Measurements from ENCODE around the gene ATP2A2. TPM values are rescaled to one million over a fixed set of nuclear protein-coding genes. Genes with fewer than 3 reads are reported as not detected.

Gene ATP2A2
- total and polyA plus RNA-seq, 4 donors, result 20.9 to 198 (median 67.6) TPM

- H3K27ac ChIP-seq (ENCODE audit: low read depth in 1 of 2, low read length in 2 of 2), result no peak overlapping the region
- TF ChIP-seq RXRA (IDR thresholded peaks at IDR 0.05) (no peak), RAD21 (IDR thresholded peaks at IDR 0.05) (no peak), HNF4G (IDR thresholded peaks at IDR 0.05) (no peak), NR2F2 (IDR thresholded peaks at IDR 0.05) (no peak), SP1 (IDR thresholded peaks at IDR 0.05) (no peak), EGR1 (IDR thresholded peaks at IDR 0.05; ENCODE audit: low read depth in 2 of 2) (no peak), CTCF (IDR thresholded peaks at IDR 0.05; ENCODE audit: low read depth, low read length, missing input control) (no peak), FOXA2 (IDR thresholded peaks at IDR 0.05) (no peak), YY1 (IDR thresholded peaks at IDR 0.05) (no peak)
- TF ChIP-seq, protein P1, sequence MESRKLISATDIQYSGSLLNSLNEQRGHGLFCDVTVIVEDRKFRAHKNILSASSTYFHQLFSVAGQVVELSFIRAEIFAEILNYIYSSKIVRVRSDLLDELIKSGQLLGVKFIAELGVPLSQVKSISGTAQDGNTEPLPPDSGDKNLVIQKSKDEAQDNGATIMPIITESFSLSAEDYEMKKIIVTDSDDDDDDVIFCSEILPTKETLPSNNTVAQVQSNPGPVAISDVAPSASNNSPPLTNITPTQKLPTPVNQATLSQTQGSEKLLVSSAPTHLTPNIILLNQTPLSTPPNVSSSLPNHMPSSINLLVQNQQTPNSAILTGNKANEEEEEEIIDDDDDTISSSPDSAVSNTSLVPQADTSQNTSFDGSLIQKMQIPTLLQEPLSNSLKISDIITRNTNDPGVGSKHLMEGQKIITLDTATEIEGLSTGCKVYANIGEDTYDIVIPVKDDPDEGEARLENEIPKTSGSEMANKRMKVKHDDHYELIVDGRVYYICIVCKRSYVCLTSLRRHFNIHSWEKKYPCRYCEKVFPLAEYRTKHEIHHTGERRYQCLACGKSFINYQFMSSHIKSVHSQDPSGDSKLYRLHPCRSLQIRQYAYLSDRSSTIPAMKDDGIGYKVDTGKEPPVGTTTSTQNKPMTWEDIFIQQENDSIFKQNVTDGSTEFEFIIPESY (IDR thresholded peaks at IDR 0.05), result no peak
Measured at GRCh38 chr12:110373025-110373424, 92.0 kb downstream of the ATP2A2 start.

GRCh38 chr12:110373425-110373824 lies 92.4 kb downstream of the ATP2A2 start:
- TF ChIP-seq EGR1 (IDR thresholded peaks at IDR 0.05; ENCODE audit: low read depth in 2 of 2) (no peak), SP1 (IDR thresholded peaks at IDR 0.05) (no peak), HNF4G (IDR thresholded peaks at IDR 0.05) (no peak)
- no peaks in the 10 kb centered on the region for H3K9me3 ChIP-seq (ENCODE audit: control insufficient read depth in 4 of 4, low read length in 3 of 4)
- no peak overlapping the region for H3K27ac ChIP-seq (ENCODE audit: low read depth in 1 of 2, low read length in 2 of 2)
- H3K9ac ChIP-seq (ENCODE audit: low read depth in 1 of 2, low read length in 2 of 2), result no peak overlapping the region
- H3K4me3 ChIP-seq (ENCODE audit: low read depth in 1 of 3, low read length in 3 of 3), result no peak overlapping the region
- no peak for DNase-seq (ENCODE audit: low spot score)
- peaks cover 17 to 49% (median 39%) of the 10 kb centered on the region in 4 donors for H3K36me3 ChIP-seq (ENCODE audit: control insufficient read depth in 4 of 4, insufficient read depth in 3 of 4, low read depth in 1 of 4, low read length in 3 of 4)
- 80% methylated on average over 2 of the region's 2 CpGs for WGBS
- no peaks in the 10 kb centered on the region for H3K27me3 ChIP-seq (ENCODE audit: control insufficient read depth in 4 of 4, insufficient read depth in 4 of 4, low read length in 3 of 4)
- H3K4me1 ChIP-seq (ENCODE audit: control insufficient read depth in 4 of 4, insufficient read depth in 4 of 4, low read length in 3 of 4), result no peaks in the 10 kb centered on the region

More at GRCh38 chr12:110373025-110373424, 92.0 kb downstream of the ATP2A2 start:
- Histone ChIP-seq H3K27me3 (ENCODE audit: control insufficient read depth in 4 of 4, insufficient read depth in 4 of 4, low read length in 3 of 4) (no peaks in the 10 kb centered on the region), H3K36me3 (ENCODE audit: control insufficient read depth in 4 of 4, insufficient read depth in 3 of 4, low read depth in 1 of 4, low read length in 3 of 4) (peaks cover 17 to 46% (median 39%) of the 10 kb centered on the region in 4 donors), H3K9ac (ENCODE audit: low read depth in 1 of 2, low read length in 2 of 2) (no peak overlapping the region), H3K9me3 (ENCODE audit: control insufficient read depth in 4 of 4, low read length in 3 of 4) (no peaks in the 10 kb centered on the region), H3K4me3 (ENCODE audit: low read depth in 1 of 3, low read length in 3 of 3) (no peak overlapping the region), H3K4me1 (ENCODE audit: control insufficient read depth in 4 of 4, insufficient read depth in 4 of 4, low read length in 3 of 4) (no peaks in the 10 kb centered on the region)
- no peak for DNase-seq (ENCODE audit: low spot score)
- WGBS, result 89% methylated on average over 4 of the region's 4 CpGs

DNA sequence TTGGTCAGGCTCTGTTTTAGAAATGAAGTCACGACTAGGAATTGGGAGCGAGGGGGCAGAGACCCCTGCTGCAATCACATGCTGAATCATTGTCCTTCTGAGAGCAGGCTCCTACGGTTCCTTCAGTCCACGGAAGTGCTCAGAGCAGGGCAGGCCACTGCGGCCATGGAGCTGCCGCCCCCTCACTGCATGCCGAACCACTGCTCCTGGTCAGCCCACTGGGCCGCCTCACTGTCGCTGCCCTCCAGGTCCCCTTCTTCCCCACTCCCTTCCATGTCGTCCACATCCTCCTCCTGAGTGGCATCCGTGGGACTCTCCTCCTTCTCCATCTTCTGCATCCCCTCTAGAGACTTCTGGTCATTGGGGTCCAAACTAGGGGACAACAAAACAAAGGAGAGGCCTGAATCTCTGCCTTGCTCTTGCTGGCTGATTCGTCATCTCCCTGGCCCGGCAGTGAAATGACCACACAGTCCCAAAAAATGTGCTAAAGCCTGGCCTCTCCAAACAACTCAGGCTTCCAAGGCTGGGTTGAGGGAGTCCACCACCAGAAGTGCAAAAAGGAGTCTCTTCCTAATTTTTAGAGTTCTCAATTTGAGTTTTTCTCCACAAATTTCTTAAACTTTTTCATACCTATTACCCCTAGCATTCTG lies 93.0 kb downstream of the ATP2A2 start:
- Histone ChIP-seq H3K9me3 (ENCODE audit: control insufficient read depth in 4 of 4, low read length in 3 of 4) (no peaks in the 10 kb centered on the region), H3K4me3 (ENCODE audit: low read depth in 1 of 3, low read length in 3 of 3) (no peak overlapping the region), H3K36me3 (ENCODE audit: control insufficient read depth in 4 of 4, insufficient read depth in 3 of 4, low read depth in 1 of 4, low read length in 3 of 4) (peaks cover 17 to 53% (median 41%) of the 10 kb centered on the region in 4 donors), H3K4me1 (ENCODE audit: control insufficient read depth in 4 of 4, insufficient read depth in 4 of 4, low read length in 3 of 4) (no peaks in the 10 kb centered on the region), H3K9ac (ENCODE audit: low read depth in 1 of 2, low read length in 2 of 2) (no peak overlapping the region), H3K27me3 (ENCODE audit: control insufficient read depth in 4 of 4, insufficient read depth in 4 of 4, low read length in 3 of 4) (no peaks in the 10 kb centered on the region), H3K27ac (ENCODE audit: low read depth in 1 of 2, low read length in 2 of 2) (no peak overlapping the region)
- DNase-seq (ENCODE audit: low spot score), result no peak
- WGBS, result 96% methylated on average over 13 of the region's 13 CpGs
- no peak for TF ChIP-seq RAD21 (IDR thresholded peaks at IDR 0.05)
- TF ChIP-seq CTCF (IDR thresholded peaks at IDR 0.05; ENCODE audit: low read depth, low read length, missing input control), result no peak
- TF ChIP-seq YY1 (IDR thresholded peaks at IDR 0.05), result no peak
- no peak for TF ChIP-seq RXRA (IDR thresholded peaks at IDR 0.05)
- no peak for TF ChIP-seq EGR1 (IDR thresholded peaks at IDR 0.05; ENCODE audit: low read depth in 2 of 2)
- TF ChIP-seq HNF4A (conservative IDR thresholded peaks at IDR 0.05), result no peak
- no peak for TF ChIP-seq HNF4G (IDR thresholded peaks at IDR 0.05)
- no peak for TF ChIP-seq TAF1 (conservative IDR thresholded peaks at IDR 0.05)
- no peak for TF ChIP-seq ATF3 (IDR thresholded peaks at IDR 0.05)
- TF ChIP-seq, protein P2, sequence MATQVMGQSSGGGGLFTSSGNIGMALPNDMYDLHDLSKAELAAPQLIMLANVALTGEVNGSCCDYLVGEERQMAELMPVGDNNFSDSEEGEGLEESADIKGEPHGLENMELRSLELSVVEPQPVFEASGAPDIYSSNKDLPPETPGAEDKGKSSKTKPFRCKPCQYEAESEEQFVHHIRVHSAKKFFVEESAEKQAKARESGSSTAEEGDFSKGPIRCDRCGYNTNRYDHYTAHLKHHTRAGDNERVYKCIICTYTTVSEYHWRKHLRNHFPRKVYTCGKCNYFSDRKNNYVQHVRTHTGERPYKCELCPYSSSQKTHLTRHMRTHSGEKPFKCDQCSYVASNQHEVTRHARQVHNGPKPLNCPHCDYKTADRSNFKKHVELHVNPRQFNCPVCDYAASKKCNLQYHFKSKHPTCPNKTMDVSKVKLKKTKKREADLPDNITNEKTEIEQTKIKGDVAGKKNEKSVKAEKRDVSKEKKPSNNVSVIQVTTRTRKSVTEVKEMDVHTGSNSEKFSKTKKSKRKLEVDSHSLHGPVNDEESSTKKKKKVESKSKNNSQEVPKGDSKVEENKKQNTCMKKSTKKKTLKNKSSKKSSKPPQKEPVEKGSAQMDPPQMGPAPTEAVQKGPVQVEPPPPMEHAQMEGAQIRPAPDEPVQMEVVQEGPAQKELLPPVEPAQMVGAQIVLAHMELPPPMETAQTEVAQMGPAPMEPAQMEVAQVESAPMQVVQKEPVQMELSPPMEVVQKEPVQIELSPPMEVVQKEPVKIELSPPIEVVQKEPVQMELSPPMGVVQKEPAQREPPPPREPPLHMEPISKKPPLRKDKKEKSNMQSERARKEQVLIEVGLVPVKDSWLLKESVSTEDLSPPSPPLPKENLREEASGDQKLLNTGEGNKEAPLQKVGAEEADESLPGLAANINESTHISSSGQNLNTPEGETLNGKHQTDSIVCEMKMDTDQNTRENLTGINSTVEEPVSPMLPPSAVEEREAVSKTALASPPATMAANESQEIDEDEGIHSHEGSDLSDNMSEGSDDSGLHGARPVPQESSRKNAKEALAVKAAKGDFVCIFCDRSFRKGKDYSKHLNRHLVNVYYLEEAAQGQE (IDR thresholded peaks at IDR 0.05), result no peak
- TF ChIP-seq MAX (IDR thresholded peaks at IDR 0.05), result no peak
- no peak for TF ChIP-seq SP1 (IDR thresholded peaks at IDR 0.05)
- TF ChIP-seq GABPA (IDR thresholded peaks at IDR 0.05 in 1 of 2, conservative IDR thresholded peaks at IDR 0.05 in 1 of 2), result no peak

All from liver (tissue), 9 donors.